HepG2 (cell line): ENCODE results near the gene ANTKMT. TPM values are rescaled to one million over a fixed set of nuclear protein-coding genes. Genes with fewer than 3 reads are reported as not detected.

Experiments used
- ATAC-seq: fragments of 200-7000 bp; cut with Tn5 transposase; 3 replicates; pipeline ENCODE4 v1.9.1; 2020; ENCODE audit warnings: mild to moderate bottlenecking, moderate library complexity
- BruUV-seq: library from RNA; stranded (reverse); fragments of 400-500 nt; replicated peaks from 2 replicates; lab custom pipeline; 2021; lab: Mats Ljungman, UMichigan
- CTCF ChIA-PET: fragments of 300-600 bp; formaldehyde crosslinking; extraction: SDS; loops from one replicate; lab custom pipeline; 2021; ENCODE audit warnings: low total read pairs, inconsistent platforms, low intra/inter-chr PET ratio; lab: Yijun Ruan, JAX
- POLR2A ChIA-PET: fragments of 350-600 bp; sonication (Branson Sonifier 250); formaldehyde crosslinking; loops from one replicate; lab custom pipeline; 2020; ENCODE audit warnings: antibody characterized with exemption, inconsistent platforms; lab: Yijun Ruan, JAX
- DNase-seq: peaks from one replicate; pipeline ENCODE4 v3.0.0-alpha.2; 2015; ENCODE audit warnings: low spot score
- FAIRE-seq: peaks from 3 replicates; lab custom pipeline; 2011; peaks lifted over from hg19 to GRCh38; lab: Jason Lieb, UNC
- H2AFZ ChIP-seq: one replicate; pipeline ENCODE4 v1.6.1; 2011; ENCODE audit warnings: low read length, inconsistent platforms
- H3K27ac ChIP-seq: fragments of 300-600 bp; 3 replicates; pipeline ENCODE4 v1.8.0; 2011; ENCODE audit warnings: mixed run types, mild to moderate bottlenecking, mixed read lengths, low read length, inconsistent platforms; ENCODE audit not compliant: insufficient read depth; ENCODE audit errors: extremely low read length
- H3K27me3 ChIP-seq, 2 experiments: fragments of 200-600 bp in 1 of 2; 2 replicates in 1 of 2; 3 replicates in 1 of 2; pipeline versions ENCODE4 v1.6.0 to v1.8.0; 2011; ENCODE audit warnings: low read length in 2 of 2, mild to moderate bottlenecking in 2 of 2, moderate library complexity in 2 of 2, inconsistent platforms in 1 of 2; ENCODE audit not compliant: insufficient read depth in 2 of 2, control insufficient read depth in 1 of 2
- H3K36me3 ChIP-seq, 2 experiments: fragments of 200-600 bp in 1 of 2; replicated peaks in 1 of 2; 2 replicates in 1 of 2; 3 replicates in 1 of 2; pipeline versions ENCODE4 v1.5.1 to v1.8.0; 2011; ENCODE audit warnings: low read length in 2 of 2, inconsistent platforms in 1 of 2; ENCODE audit not compliant: insufficient read depth in 2 of 2, control insufficient read depth in 1 of 2
- H3K4me1 ChIP-seq: 2 replicates; pipeline ENCODE4 v1.5.1; 2012; ENCODE audit warnings: low read length, inconsistent platforms; ENCODE audit not compliant: insufficient read depth
- H3K4me2 ChIP-seq: 2 replicates; pipeline ENCODE4 v1.6.0; 2011; ENCODE audit warnings: low read depth, low read length, inconsistent platforms
- H3K4me3 ChIP-seq, 3 experiments: fragments of 200-600 bp in 1 of 3; sonication (generic), shearing (Covaris generic) in 1 of 3; replicated peaks in 1 of 3; 2 replicates each; pipeline ENCODE4 v1.5.1; 2011 to 2016; ENCODE audit warnings: low read length in 3 of 3, inconsistent platforms in 2 of 3, low read depth in 2 of 3, mild to moderate bottlenecking in 2 of 3, control low read depth in 1 of 3, mixed read lengths in 1 of 3; ENCODE audit not compliant: insufficient read depth in 1 of 3
- H3K79me2 ChIP-seq: one replicate; pipeline ENCODE4 v1.6.1; 2011; ENCODE audit warnings: low read length, inconsistent platforms; ENCODE audit not compliant: insufficient read depth
- H3K9ac ChIP-seq: 2 replicates; pipeline ENCODE4 v1.6.0; 2011; ENCODE audit warnings: mild to moderate bottlenecking, low read depth, low read length, inconsistent platforms; ENCODE audit not compliant: insufficient read depth
- H3K9me3 ChIP-seq: 2 replicates; pipeline ENCODE4 v1.5.1; 2012; ENCODE audit warnings: mild to moderate bottlenecking, low read length
- H4K20me1 ChIP-seq: 2 replicates; pipeline ENCODE4 v1.6.0; 2011; ENCODE audit warnings: inconsistent platforms, mild to moderate bottlenecking, low read length, moderate library complexity; ENCODE audit not compliant: insufficient read depth
- AGO2 ChIP-seq: fragments of 200-400 bp; formaldehyde crosslinking; optimal IDR thresholded peaks from 2 replicates; pipeline ENCODE3; 2017; ENCODE audit warnings: mild to moderate bottlenecking, low read depth, low read length, moderate library complexity
- CEBPG ChIP-seq: IDR thresholded peaks from 2 replicates; pipeline ENCODE4 v1.6.1; 2016
- EP300 ChIP-seq, 3 experiments: sonication (generic) in 1 of 3; formaldehyde crosslinking in 1 of 3; IDR thresholded peaks; 2 replicates each; pipeline versions ENCODE4 v1.5.1 to v1.6.1; 2011 to 2020; ENCODE audit warnings: low read depth in 2 of 3, low read length in 2 of 3, borderline replicate concordance in 1 of 3, improper control_type of control experiment in 1 of 3, mild to moderate bottlenecking in 1 of 3, missing genetic modification reagents in 1 of 3, moderate library complexity in 1 of 3
- MNT ChIP-seq: fragments of 450-650 bp; IDR thresholded peaks from 2 replicates; pipeline ENCODE4 v1.6.1; 2016
- RBFOX2 ChIP-seq: fragments of 200-400 bp; formaldehyde crosslinking; IDR thresholded peaks from 2 replicates; pipeline ENCODE4 v1.6.1; 2017; ENCODE audit warnings: low read depth, mild to moderate bottlenecking, low read length
- STAT6 ChIP-seq: sonication (generic); formaldehyde crosslinking; IDR thresholded peaks from 2 replicates; pipeline ENCODE4 v1.4.0; 2020; ENCODE audit warnings: missing genetic modification reagents, mild to moderate bottlenecking, borderline replicate concordance
- ZNF616 ChIP-seq: sonication (generic); formaldehyde crosslinking; IDR thresholded peaks from 2 replicates; pipeline ENCODE4 v1.5.0; 2020; ENCODE audit warnings: low read depth, mild to moderate bottlenecking, missing genetic modification reagents
- ZNF670 ChIP-seq: sonication (generic); formaldehyde crosslinking; IDR thresholded peaks from 2 replicates; pipeline ENCODE4 v1.8.0; 2022; ENCODE audit warnings: mild to moderate bottlenecking, missing genetic modification reagents, borderline replicate concordance
- WGBS: methylation state at CpG from one replicate; pipeline ENCODE4 v1.1.6; 2017; ENCODE audit warnings: low lambda C conversion rate; 5-methylcytosine and 5-hydroxymethylcytosine counted together
- in situ Hi-C: cut with HindIII; loops from 2 replicates; pipeline ENCODE4 v1.10.0; 2017; ENCODE audit warnings: low pct_unique_long_range_greater_than_20kb; ENCODE audit not compliant: extremely low pct_ligation_motif_present
- intact Hi-C: fragments of 100-400 bp; cut with micrococcal nuclease; formaldehyde crosslinking; loops from one replicate; pipeline ENCODE4 v1.10.0; 2022; ENCODE audit not compliant: unreplicated experiment
- polyA plus RNA-seq, 8 experiments: library from polyadenylated mRNA; depleted of rRNA in 3 of 8; stranded (reverse) in 7 of 8; unstranded in 1 of 8; fragments of >200 nt; fragmentation: Illumina TruSeq in 4 of 8; extraction: Trizol in 4 of 8; gene quantifications; 2 replicates each; pipeline versions ENCODE4 v1.2.1 to v1.2.3, GENCODE V29; 2011 to 2016; ENCODE audit warnings: low read depth in 4 of 8, missing spikeins in 1 of 8, mixed read lengths in 1 of 8; ENCODE audit not compliant: insufficient read depth in 1 of 8
- total RNA-seq, 5 experiments: library from RNA; depleted of rRNA; stranded (reverse); fragments of >200 nt; fragmentation: Illumina TruSeq; extraction: Trizol; gene quantifications; 2 replicates each; pipeline ENCODE4 v1.2.3, GENCODE V29; 2016; ENCODE audit warnings: low read depth in 1 of 5

The ANTKMT gene
- total and polyA plus RNA-seq, 2 of the 13 experiments (the other 11 are each of a cell fraction or from before 2014, with no cell fraction given) = 7.5 to 47.8 TPM

DNA sequence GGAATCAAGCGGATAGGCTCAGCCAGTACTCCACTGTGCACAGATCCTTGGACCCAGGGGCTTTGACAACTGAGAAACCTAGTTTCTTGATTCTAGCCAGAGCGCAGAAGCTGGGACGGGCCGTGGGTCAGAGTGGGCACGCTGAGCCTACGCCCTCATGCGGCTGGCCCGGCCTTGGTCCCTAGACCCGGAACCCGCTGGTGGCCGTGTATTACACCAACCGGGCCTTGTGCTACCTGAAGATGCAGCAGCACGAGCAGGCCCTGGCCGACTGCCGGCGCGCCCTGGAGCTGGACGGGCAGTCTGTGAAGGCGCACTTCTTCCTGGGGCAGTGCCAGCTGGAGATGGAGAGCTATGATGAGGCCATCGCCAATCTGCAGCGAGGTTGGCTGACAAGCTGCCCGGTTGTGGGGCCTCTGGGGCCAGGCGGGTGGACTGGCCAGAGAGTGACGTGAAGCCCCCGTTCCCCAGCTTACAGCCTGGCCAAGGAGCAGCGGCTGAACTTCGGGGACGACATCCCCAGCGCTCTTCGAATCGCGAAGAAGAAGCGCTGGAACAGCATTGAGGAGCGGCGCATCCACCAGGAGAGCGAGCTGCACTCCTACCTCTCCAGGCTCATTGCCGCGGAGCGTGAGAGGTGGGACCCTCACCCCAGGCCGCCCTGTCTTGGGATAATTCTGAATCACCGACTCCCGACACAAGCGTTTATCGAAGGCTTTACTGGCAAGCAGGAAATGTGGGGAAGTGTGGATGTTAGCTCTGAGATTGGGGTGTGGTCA, 39.8 kb upstream of the ANTKMT start (continued):
- TF ChIP-seq STAT6 (no peak), CEBPG (CRISPR knock-in tag) (no peak), ZNF616 (CRISPR knock-in tag) (no peak)

DNA sequence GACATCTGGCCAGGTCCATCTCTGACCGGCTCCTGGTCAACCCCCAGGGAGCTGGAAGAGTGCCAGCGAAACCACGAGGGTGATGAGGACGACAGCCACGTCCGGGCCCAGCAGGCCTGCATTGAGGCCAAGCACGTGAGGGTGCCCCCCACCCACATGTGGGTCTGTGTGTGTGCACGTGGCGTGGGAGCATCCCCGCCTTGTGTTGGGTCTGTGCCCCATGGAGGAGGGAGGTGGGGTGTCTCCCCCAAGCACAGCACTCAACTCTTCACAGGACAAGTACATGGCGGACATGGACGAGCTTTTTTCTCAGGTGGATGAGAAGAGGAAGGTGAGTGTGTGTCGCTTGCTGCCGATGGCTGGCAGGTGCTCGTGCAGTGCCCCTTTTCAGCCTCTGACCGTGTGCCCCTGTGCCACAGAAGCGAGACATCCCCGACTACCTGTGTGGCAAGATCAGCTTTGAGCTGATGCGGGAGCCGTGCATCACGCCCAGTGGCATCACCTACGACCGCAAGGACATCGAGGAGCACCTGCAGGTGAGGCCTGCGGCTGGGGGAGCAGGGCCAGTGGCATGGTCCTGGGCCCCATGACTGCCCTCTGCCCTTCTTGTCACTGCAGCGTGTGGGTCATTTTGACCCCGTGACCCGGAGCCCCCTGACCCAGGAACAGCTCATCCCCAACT, 39.1 kb upstream of the ANTKMT start:
- peaks cover 27% of the 10 kb centered on the region for H3K4me1 ChIP-seq
- H3K79me2 ChIP-seq = peaks cover 16% of the 10 kb centered on the region
- ChIA-PET POLR2A (interaction anchor here (0.6 to 4.4 kb wide), 5 partner anchors 8 to 311 kb away, joined by 3 to 34 read pairs (median 7); partner anchors contain the start of genes MRPL28 and WDR24), CTCF (no interaction called here)
- H3K27ac ChIP-seq = no peak overlapping the region
- no peaks in the 10 kb centered on the region; a peak in 1 of 5 replicates for H3K27me3 ChIP-seq
- ATAC-seq (no peak), DNase-seq (no peak), FAIRE-seq (no peak)
- H3K9me3 ChIP-seq = no peaks in the 10 kb centered on the region
- 92% methylated on average over 15 of the region's 28 CpGs for WGBS
- in situ Hi-C loops (no loop called here), intact Hi-C loops (no loop called here)
- H2AFZ ChIP-seq = no peak overlapping the region
- peak overlapping the region in 2 of 3 experiments; percentile 85 to 88; a peak in 2 of 6 replicates for H3K4me3 ChIP-seq
- H3K36me3 ChIP-seq = peaks cover 9 to 20% of the 10 kb centered on the region in 2 experiments; a peak in 4 of 5 replicates
- no peak overlapping the region for H3K9ac ChIP-seq
- H4K20me1 ChIP-seq = 0 out of 2 replicates have a peak, but pooled peaks cover 3% of the 10 kb centered on the region
- H3K4me2 ChIP-seq = peak overlapping the region; percentile 80
- TF ChIP-seq AGO2 = peak; percentile 75
- no peak for TF ChIP-seq EP300 (IDR thresholded peaks at IDR 0.05; ENCODE audit: low read depth in 2 of 2, low read length in 2 of 2)
- no peak for TF ChIP-seq EP300 (CRISPR knock-in tag; IDR thresholded peaks at IDR 0.05; ENCODE audit: borderline replicate concordance)
- peak; percentile 44; the same call in 1 of the 2 replicates for TF ChIP-seq RBFOX2
- no peak for TF ChIP-seq ZNF670 (CRISPR knock-in tag)
- 0 out of 2 replicates have a peak, but pooled peaks have one; percentile 16 for TF ChIP-seq MNT
- BruUV-seq = TSS peak; percentile 62
